Measurements from ENCODE around the gene UEVLD.
A peak's percentile ranks its signal among the peaks of the same experiment; 100 is the strongest.
"Not testable (repeated sequence)": the region's sequence is repeated elsewhere in the genome, so short reads cannot be mapped to it uniquely, and the experiment has no call there.

Gene UEVLD

DNA sequence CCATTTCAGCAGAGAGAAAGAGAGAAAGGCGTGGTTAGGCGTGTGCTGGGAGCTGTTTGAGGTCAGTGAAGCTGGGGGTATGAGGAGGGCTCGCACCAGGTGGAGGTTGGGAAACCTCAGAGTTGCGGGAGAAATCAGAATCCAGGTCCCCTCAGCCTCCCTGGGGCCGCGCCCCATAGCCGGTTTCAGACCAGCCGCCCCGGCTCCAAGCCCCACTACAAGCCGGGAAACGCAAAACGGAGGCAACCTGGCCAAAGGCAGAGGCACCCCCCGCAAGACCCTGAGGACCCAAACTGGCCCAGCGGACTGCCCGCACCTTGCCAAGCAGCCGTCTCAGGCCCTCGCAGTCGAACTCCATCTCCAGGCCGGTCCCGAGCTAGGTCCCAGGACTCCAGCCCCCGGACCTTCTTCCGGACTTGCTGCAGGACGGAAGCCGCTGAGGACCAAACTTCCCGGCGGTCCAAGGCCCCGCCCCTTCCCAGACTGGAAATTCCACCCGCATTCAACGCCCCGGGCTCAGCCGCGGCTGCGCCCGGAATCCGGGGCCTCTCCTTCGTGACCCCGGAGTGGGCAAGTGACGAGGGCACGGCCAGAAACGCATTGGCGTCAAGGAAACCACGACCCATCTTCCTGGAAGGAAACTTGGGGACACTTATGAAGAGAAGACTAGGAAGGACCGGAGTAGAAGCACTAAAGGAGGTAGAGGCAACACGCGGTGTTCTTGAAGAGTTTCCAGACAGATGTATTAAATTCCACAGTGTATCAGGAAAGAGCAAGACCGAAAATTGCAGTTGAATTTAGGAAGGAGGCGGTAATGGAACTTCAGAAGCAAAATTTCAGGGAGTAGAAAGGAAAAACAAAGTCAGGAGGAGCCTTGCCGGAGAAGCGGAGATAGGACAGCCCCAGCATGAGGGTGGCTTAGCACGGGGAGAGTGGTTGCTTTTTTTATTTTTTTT lies at the start of gene UEVLD:
Gene UEVLD (minus strand): TSS at position 438 of the 956 bp plus-strand sequence. CDS start 80 bp downstream, at position 358.
- DNase-seq (ENCODE audit: low read depth in 3 of 3), result peak; percentile 40 to 78 (median 49)

DNA sequence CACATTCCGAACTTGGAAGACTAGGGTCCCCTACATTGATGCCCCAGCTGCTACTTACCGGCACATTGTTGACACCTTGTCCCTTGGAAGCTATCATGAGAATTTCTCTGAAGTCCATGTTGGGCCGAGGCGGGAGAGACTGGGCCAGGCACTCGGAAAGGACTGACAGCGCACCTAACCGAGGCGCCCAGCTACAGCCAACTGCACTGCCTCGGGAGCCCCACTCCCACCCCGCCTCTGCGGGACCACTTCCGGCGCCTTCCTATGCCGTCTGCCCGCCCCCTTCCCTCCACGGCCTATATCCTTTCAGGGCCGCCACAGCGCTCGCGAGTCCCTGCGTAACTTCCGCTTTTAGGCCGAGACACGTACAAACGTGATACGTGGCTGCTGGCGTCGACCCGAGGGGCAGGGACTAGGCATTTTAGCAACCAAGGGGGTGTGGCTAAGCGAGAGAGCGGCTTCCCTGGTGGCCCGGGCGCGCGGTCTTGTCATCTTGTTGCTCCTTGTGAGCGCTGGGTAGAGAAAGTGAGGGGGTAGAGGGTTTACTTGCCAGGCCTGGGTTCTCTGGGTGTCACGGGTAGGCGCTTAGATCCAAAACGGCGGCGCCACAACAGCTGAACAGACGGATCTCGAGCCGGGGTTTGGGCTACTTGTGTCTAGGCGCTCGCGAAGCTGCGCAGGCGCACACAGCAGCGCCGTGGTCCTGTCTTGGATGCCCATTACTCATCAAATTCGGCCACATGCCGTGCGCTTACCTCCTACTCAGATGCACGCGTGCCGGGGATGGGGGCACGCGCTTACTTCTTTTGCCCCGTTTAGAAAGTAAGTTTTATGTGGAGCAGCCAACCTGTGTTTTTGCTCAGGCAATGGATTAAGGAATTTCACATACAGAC lies 45.9 kb upstream of the UEVLD start, which contains the start of gene SPTY2D1:
Gene SPTY2D1 (minus strand): TSS at position 203 of the 893 bp plus-strand sequence. CDS start 85 bp downstream, at position 118.
- peak; percentile 95 to 97 (median 95) for DNase-seq (ENCODE audit: low read depth in 3 of 3)

DNA sequence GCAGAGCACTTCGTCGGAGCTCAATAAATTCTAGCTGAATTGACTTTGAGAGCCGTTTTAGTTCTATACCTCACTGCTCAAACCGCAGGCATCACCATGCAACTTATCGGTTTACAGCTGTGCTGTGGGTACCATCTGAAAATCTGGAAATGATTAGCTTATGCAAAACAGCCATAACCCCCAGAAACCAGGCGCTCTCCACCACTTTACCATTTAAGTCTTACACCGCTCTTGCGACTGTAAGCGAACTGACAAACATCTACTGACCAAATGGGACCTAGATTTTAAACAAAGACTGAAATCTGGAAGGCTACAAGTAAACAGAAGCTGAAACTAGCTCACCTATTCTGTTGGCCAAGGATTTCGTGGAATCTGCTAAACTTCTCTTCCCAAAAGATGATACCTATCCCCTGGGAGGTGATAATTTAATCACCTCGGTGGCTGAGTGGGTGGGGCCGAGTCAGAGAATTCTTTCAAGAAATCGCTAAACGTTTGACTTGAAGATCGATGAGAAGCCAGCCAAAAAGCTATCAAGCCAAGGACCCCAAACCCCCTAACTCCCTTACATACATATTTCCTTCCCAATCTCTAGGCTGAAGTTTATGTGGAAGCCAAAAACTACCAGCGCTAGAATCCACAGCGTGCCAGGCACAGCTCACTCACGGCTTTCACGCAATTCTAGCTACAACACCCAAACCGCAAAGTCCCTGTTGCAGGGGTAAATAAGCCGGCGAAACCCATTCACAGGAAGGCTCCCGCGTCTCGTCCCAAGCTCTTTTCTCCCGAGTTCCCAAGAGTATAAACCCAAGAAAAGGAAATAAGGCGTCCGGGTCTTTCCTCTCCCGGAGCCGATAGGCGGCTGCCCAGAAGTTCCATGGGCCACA lies 45.0 kb upstream of the UEVLD start:
- DNase-seq (ENCODE audit: low read depth in 3 of 3), result no peak

DNA sequence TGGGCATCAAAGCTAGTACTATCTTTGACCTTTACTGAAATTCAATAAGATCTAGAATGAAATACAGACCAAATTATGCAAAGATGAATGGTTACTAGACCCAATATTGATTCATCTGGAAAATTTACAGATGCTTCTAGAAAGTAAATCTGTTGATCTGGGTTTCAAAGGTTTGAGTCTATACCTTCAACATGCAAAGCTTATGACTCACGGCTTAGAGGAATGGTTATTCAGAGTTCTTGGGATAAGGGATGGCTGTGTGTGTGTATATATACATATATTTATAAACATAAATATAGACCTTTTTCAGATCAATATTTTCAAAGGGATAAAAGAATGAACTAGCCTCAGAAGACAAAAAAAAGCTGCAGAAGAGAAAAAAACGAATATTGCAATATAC lies 44.3 kb upstream of the UEVLD start:
- no peak for DNase-seq (ENCODE audit: low read depth in 3 of 3)

DNA sequence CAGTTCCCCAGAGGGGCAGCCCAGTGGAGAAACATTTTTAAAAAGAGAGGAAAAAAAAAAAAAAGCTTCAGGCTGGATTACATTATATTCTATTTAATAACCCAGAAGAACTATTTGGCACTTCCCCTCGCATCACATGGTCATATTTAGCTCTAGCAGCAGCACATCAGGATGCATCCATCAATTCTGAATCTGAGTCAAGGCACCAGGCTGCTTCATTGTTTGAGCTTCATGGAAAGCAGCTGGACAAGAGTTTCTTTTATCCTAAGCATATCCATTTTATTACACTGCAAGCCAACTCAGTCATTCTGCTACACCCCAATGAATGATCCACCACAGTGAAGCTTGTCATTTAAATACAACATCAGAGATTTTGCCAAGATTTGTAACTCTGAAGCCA lies 35.6 kb upstream of the UEVLD start:
- no peak for DNase-seq (ENCODE audit: low read depth in 3 of 3)

DNA sequence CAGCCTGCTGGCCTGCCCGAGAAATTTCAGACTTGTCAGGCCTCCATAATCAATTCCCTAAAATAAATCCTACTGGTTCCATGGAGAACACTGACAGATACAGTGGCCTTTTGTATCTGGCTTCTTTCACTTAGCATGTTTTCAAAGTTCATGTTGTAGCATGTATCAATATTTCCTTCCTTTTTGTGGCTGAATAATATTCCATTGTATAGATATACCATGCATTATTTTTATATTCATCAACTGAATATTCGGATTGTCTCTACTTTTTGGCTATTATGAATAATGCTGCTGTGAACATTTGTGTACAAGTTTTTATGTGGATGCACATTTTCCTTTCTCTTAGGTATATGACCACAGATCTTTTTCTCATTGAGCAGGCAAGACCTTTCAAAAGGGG lies 35.2 kb upstream of the UEVLD start:
- no peak for DNase-seq (ENCODE audit: low read depth in 3 of 3)

DNA sequence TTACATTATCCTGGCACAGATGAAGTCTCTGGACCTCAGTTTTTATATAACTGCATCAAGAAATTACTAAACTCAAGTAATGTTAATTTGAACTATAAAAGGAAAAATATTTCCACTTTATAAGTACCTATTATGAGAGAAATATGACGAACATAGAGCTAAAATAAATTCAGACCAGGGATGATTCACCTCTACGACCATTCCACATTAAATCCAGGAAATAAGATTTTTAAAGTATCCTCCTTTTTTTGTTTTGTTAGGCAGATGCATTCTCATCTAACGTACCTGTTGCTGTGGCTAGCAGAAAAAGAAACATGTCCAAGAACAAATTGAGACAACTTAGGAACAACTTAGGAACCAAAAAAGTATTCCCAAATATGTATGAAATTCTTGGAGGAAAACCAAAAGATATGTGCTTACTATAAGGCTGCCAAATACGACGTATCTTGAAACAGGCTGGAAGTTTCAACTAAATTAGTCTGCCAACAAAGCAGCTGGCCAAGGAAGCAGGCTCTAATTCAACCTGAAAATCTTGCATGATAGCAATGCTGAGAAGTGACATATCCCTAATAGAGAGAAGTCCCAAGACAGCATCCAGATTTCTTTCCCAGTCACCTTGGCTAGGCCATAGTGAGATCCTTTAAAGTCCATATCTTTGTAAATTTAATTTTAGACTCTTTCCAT lies 29.9 kb upstream of the UEVLD start:
- DNase-seq (ENCODE audit: low read depth in 3 of 3), result no peak

DNA sequence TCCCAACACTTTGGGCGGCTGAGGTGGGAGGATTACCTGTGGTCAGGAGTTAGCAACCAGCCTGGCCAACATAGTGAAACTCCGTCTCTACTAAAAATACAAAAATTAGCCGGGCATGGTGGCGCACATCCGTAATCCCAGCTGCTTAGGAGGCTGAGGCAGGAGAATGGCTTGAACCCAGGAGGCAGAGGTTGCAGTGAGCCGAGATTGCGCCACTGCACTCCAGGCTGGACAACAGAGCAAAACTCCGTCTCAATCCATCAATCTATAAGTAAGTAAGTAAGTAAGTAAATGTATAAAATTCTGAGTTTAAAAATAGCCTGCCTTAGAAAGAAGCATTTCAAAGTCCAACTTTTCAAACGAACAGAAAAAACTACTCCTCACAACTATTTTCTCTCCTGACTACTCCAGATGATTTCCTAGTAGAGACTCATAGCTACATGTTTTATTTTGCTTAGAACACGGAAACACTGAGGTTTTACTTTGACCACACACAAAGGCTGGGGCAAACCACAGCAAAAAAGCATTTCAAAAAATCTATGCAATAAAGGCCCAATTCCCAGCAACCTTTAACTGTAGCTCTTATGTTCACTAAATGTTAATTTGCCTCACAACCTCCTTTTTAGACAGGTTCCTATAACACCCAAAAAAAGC lies 29.3 kb upstream of the UEVLD start:
- DNase-seq (ENCODE audit: low read depth in 3 of 3), result no peak

DNA sequence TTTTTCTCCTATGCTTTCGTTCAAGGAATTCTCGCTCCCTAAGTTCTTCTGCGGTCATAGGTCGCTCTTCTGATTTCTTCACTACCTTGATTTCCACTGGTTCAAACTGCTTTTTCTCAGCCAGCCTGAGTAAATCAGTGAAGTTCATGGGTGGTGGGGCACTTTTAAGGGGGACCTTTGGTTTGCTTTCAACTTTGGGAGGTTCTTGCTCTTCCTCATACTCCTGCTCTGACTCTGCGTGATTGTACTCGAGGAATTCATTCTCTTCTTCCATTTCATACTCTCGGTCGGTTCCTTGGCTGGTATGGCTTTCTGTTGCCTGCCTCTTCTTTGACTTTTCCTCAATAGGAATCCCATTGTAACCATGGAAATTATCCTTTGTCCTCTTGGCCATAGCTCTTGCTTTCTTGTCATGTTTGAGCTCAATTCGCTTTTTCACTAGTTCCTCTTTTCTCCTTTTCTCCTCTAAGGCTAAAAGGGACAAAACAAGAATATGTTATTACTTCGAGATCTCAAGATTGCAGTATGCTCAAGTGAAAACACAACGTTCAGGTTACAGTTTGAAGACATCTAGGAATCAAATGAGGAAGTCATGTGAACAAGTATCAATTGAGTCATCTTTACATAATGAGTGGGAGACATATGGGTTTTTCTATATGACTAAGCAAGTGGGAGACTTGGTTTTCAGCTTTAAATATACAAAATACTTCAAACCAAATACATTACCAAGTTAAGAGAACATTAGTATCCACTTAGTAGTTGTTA lies 27.3 kb upstream of the UEVLD start:
- no peak for DNase-seq (ENCODE audit: low read depth in 3 of 3)

DNA sequence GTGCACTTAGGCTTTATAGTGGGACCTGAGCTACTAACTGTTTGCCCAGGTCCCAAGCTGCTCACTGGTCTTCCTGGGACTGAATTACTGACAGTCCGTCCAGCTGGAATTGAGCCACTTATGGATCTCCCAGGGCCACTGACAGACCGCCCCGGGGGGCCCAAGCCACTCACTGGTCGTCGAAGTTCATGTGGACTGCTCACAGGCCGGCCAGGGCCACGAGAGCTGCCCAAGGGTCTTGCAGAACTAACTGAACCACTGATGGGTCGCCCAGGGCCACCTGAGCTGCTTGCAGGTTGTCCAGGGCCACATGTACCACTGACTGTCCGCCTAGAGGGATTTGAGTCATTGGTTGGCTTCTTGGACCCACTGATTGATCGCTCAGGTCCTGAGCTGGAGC lies 26.1 kb upstream of the UEVLD start:
- no peak for DNase-seq (ENCODE audit: low read depth in 3 of 3)

DNA sequence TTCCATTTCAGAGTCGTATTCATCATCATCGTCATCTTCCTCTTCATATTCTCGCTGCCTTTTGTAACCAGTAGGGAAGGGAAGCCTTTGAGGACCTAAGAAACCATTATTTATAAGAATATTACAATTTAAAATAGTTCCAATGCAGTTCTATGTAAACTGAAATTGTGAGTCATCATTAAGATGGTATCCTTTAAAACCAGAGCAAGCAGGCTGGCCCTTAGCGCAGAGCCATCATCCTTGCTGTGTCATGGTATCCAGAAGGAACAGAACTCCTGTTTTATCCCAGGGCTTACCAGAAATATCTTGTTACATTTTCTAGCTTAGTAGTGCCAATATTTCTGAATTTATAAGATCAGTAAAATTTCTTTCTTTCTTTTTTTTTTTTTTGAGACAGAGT lies 23.9 kb upstream of the UEVLD start:
- DNase-seq (ENCODE audit: low read depth in 3 of 3), result no peak

DNA sequence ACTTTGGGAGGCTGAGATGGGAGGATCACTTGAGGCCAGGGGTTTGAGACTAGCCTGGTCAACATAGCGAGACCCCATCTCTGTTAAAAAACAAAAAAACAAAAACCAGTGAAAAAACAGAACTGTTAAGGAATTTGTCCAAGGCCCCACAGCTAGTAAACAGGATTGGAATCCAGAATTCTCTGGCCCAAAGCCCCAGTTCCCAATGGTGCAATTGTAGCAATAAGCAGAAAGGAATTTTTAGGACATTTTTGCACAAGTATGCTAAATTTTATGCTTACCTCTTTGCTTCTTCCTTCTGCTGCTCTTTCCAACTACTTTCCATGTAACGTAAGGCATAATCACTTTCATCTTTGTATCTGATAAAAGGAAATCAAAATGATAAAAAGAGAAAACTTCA lies 22.7 kb upstream of the UEVLD start:
- DNase-seq (ENCODE audit: low read depth in 3 of 3), result no peak

DNA sequence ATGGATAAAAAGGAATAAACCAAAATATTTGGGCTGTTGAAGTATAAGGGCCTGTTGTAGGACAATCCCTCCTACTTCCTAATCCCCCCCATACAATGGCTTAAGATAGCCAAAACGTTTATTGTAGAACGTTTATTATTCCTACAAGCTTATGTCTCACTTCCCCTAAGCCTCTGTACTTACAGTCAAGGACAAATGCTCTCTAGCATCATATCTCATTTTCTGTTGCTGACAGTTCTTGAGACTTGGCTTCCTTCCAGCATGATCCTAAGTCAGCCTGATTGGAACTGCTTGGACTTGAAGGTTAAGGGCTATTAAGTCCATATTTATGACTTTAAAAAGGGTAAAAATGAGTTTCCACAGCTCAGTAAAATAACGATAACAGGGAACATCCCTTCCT lies 19.8 kb upstream of the UEVLD start:
- no peak for DNase-seq (ENCODE audit: low read depth in 3 of 3)

DNA sequence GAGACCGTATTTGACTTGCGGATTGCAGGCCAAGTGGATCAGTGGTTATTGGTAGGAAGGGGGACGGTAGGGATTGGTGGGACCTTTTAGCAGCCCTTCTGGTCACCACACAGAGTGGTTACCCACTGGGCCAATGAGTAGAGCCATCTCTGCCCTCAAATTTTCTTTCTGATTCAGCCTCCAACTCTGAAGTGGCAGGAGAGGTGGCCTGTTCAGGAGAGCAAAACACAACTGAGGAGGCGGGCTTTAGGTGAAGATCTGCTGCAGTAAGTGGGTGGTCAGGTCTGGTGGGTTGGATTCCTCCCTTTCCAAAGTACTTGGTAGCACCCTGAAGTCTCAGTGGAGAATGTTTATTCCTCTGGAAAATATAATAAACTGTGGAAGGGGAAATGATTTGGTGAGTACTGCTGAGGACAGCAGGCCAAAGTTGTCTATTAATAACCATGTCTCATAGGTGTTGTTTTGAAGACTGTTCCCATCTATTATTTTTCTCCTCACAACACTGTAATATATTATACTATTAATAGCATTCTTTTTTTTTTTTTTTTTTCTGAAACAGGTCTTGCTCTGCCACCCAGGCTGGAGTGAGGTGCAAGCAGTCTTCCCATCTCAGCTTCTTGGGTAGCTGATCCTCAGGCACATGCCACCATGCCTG lies 12.5 kb upstream of the UEVLD start:
- no peak for DNase-seq (ENCODE audit: low read depth in 3 of 3)

DNA sequence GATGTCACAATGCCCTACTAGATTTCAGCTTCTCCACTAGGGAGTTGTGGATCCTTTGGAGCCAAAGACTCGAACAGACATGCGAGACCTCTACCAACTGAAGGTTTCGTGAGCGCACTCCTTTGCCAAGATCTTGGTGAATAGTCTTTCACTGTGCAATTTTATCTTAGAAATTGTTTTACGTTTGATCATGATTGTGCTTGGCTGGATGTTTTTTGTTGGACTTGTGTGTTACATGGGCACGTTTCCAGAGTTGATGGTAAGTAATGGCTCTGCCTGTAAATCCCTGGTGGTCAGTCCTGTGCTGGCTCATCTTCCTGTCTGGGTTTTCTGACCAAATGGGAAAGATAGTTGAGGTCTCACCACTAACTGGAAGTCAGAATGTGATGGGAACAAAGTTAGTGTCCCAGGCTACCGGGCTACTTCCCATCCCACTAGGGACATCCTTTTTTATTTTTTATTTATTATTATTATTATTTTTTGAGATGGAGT lies 11.3 kb upstream of the UEVLD start, which contains the start of gene MISFA:
Gene MISFA (plus strand): TSS at position 51 of the 492 bp plus-strand sequence. CDS start 140 bp downstream, at position 191.
- no peak for DNase-seq (ENCODE audit: low read depth in 3 of 3)

DNA sequence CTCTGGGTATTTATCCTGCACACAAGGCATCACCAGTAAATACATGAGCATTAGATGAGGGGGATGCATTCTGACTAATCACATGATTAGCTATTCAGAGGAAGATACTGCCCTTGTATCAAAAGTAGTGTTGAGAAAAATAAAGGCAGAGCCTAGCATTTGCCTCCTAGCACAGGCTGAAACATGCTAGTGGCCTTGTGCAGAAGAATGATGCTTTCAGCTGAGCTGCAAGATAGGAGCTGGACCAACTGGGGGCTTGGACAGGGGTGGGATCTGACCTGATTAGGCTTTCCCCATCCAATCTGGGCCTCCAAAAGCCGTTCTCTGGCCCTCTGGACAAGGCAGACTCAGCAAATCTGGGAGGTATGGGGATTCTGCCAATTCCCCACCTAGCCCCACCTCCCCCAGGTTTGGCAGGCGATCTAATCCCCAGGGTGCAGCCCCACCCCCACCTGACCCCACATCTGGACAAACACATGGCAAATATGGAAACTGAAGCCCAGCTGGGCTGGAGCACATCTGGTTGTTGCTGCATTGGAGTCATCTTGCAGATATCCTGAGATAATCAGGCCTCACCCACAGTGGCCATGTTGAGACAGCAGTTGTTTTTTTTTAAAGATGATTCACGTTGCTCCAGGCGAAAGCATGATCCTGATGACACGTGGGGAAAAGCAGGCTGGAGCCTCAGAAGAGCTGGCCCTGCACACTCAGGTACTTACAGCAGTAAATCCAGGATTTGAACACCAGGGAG lies 6.6 kb upstream of the UEVLD start:
- DNase-seq (ENCODE audit: low read depth in 3 of 3), result no peak

DNA sequence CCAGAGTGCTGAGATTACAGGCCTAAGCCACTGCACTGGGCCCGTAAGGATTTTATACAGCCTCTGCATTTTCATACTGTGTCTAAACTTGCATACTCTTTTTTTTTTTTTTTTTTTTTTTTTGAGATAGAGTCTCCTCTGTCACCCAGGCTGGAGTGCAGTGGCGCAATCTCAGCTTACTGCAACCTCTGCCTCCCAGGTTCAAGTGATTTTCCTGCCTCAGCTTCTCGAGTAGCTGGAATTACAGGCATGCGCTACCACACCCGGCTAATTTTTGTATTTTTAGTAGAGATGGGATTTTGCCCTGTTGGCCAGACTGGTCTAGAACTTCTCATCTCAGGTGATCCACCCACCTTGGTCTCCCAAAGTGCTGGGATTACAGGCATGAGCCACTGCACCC lies 5.6 kb upstream of the UEVLD start:
- DNase-seq (ENCODE audit: low read depth in 3 of 3), result not testable (repeated sequence)

DNA sequence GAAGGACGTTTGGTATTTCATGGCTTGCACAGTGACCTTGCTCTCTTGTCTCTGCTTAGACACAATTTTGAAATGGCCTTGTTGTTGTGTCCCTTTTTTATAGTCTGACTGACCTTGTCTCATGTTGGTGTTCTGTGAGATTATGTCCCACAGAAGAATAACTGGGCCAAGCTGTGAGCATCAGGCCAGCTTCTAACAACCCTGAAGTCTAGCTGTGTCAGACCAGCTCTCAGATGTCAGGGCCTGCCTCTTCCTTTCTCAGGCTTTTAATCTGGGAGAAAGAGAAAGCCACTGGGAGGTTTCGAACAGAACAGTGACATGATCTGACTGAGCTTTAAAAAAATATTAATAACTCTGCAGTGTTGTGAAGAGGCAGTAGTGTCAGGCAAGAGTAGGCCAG lies 2.0 kb upstream of the UEVLD start:
- no peak for DNase-seq (ENCODE audit: low read depth in 3 of 3)
